ENCODE data around the gene C19orf33.
A peak's percentile ranks its signal among the peaks of the same experiment; 100 is the strongest.

C19orf33 gene

DNA sequence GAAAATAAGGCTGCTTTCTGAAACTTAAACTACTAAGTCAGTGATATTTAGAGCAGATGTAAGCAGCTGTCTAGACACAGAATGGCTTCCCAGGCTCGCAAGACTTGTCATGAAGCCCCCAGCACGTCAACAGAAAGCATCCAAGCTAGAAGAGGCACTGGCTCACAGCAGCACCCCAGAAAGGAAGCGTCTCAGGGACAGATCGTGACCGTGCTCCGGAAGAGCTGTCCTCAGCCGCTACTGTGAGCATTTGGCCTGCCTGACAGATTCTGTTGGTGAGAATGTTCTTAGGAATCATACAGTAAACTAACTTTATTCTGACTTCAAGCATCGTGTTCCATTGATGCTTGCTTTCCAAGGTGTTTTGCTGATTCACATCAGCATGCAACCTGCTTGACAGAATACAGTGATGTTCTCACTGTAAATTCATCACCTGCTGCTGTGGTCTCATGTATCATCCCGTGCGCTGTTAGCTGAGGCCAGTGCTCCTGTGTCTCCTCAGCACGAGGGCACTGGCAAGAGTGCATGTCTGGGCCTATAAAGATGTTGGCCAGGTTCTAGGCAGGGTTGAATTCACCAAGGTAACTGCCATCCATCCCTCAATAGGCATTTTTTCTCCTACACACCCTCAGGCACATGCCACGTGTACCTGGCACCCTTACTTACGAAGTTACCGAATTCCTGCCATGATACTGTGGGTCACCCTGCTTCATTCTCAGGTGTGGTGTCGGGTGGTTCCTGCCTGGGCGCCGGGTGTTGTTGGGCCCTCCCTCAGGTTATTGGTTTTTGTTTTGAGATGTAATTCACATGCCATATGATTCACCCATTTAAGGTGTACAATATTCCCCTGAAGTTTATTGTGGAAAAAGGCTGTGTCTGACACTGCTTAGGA is 23.8 kb upstream of the C19orf33 start:
- DNase-seq (ENCODE audit: low spot score) = no peak

GRCh38 chr19:38281811-38282566 is 22.1 kb upstream of the C19orf33 start:
- no peak for DNase-seq (ENCODE audit: low spot score)

- no peak for DNase-seq (ENCODE audit: low spot score)
Observed at GRCh38 chr19:38283271-38283670, 20.8 kb upstream of the C19orf33 start.

- no peak for DNase-seq (ENCODE audit: low spot score)
Observed at GRCh38 chr19:38284422-38284821, 19.6 kb upstream of the C19orf33 start.

- no peak for DNase-seq (ENCODE audit: low spot score)
Observed at GRCh38 chr19:38285567-38285966, 18.5 kb upstream of the C19orf33 start.

DNA sequence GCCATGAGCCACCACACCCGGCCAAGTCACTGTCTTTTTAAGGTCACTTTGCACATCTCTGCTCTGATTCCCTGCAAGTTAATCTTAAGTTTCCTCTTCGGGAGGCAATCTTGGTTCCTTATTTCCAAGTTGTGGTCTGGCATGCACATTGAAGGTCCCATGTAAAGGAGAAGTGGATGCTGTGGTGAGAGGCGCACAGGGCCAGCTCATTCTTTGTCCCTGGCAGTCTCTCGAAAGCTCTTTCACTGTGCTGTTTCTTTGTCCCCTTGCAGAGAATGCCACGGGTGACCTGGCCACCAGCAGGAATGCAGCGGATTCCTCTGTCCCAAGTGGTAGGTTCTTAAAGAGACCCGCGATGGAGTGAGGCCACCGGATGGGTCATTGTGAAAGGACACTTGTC is 16.4 kb upstream of the C19orf33 start:
- DNase-seq (ENCODE audit: low spot score) = no peak

GRCh38 chr19:38288123-38288855 is 15.8 kb upstream of the C19orf33 start:
- no peak for DNase-seq (ENCODE audit: low spot score)

DNA sequence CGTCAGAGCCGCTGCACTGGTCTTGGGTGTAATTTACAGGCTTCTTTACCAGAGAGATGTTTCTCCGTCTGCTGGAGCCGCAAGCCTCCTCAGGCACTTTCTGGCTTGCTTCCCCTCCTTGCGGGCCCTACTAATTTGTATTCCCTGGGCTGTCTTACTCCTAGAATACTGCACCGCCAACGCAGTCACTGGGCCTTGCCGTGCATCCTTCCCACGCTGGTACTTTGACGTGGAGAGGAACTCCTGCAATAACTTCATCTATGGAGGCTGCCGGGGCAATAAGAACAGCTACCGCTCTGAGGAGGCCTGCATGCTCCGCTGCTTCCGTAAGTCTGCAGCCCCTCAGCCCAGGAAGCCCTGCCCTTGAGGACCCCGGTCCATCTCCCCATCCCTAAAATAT is 14.1 kb upstream of the C19orf33 start:
- no peak for DNase-seq (ENCODE audit: low spot score)

DNA sequence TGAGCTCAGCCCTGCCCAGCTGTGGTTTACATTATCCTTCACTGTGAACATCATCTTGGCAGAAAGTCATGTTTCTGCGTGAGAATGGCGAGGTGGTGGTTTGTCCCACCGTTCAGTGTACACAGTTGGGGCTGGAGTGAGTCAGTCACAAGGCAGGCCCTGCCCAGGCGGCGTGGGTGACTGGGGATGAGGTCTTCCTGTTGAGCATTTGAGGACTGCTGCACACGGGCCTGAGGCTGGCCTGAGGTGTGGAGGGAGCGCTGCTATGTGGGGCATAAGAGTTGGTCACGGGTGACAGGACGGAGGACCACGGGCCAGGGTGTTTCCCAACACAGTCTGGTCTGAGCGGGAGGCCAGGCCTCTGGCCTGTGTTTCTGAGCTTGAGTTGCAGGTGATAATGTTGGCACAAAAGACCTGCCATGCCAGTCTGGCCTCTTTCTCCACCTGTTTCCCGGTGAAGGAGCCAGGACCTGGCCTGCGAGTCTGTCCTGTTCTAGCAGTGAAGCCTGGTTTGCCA is 13.4 kb upstream of the C19orf33 start:
- DNase-seq (ENCODE audit: low spot score) = peak; percentile 75

GRCh38 chr19:38291855-38292254 is 12.2 kb upstream of the C19orf33 start:
- no peak for DNase-seq (ENCODE audit: low spot score)

DNA sequence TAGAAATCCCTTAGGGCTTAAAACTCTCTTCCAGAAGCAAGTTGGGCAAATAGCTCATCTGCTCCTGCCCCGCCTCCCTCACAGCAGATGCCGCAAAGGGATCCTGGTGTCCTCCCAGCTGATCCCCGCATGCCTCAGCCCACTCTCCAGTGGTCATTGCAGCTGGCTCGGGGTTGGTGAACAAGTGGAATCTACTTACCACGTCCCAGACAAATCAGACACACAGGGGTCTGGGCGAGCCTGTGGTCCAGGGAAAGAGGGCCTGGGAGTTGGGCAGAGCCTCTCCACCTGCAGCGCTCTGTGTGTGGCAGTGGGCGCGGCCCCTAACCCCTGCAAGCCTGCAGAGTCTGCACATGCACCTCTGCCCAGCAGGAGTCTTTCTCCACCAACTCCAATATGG is 10.8 kb upstream of the C19orf33 start:
- DNase-seq (ENCODE audit: low spot score) = no peak

- no peak for DNase-seq (ENCODE audit: low spot score)
Observed at GRCh38 chr19:38294090-38294489, 10.0 kb upstream of the C19orf33 start.

GRCh38 chr19:38298821-38299680 is 5.0 kb upstream of the C19orf33 start:
- DNase-seq (ENCODE audit: low spot score) = no peak

DNA sequence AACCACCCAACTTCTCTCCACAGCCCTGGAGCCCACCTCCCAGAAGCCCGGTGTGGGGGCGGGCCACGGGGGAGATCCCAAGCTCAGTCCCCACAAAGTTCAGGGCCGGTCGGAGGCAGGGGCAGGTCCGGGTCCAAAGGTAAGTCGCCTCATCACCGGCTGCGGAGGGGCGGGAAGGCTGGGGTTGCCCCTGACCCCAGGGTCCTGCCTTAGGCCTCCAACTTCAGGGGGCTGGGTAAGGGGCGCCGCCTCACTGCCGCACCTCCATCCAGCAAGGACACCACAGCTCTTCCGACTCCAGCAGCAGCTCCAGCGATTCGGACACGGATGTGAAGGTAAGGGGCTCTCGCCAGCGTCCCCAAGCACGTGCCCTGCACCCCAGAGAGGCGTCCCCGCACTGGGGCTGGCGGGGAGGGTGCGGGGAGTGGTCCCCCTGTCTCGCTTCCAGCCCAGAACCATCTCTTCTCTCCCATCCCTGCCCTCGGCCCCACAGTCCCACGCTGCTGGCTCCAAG is 358 bp downstream of the C19orf33 start:
- no peak for DNase-seq (ENCODE audit: low spot score)

- peak; percentile 44 for DNase-seq (ENCODE audit: low spot score)
Observed at GRCh38 chr19:38304866-38305429, 897 bp downstream of the C19orf33 start.

GRCh38 chr19:38306236-38306635 is 2.2 kb downstream of the C19orf33 start:
- no peak for DNase-seq (ENCODE audit: low spot score)

DNA sequence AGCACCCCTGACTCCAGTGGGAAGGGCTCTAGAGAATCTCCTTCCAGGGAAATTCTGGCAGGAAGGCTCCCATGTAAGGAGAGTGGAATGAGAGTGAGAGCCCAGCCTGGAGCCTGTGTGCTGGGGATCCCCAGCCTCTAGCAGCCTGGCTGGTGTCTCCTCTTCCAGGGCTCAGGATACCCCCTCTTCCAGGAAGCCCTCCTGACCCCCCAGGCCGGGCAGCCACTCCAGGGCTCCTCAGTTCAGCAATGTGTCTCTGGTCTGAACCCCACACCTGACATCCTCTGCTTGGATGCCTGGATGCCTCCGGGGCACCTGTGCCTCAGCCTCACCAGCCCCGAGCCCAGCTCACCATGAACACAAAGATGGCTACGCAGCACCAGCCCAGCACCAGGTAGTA is 3.0 kb downstream of the C19orf33 start:
- DNase-seq (ENCODE audit: low spot score) = no peak

- no peak for DNase-seq (ENCODE audit: low spot score)
Observed at GRCh38 chr19:38307597-38307996, 3.5 kb downstream of the C19orf33 start.

- no peak for DNase-seq (ENCODE audit: low spot score)
Observed at GRCh38 chr19:38308006-38308766, 4.1 kb downstream of the C19orf33 start.
